ENCODE results near the gene SLC29A3. TPM values are rescaled to one million over a fixed set of nuclear protein-coding genes. Genes with fewer than 3 reads are reported as not detected.

Gene SLC29A3
- total and polyA plus RNA-seq, 2 of the 8 experiments (the other 6 are each of a cell fraction or from before 2014, with no cell fraction given) = 14.0 to 24.6 TPM

- no peak for TF ChIP-seq CHD7 (IDR thresholded peaks at IDR 0.05; ENCODE audit: insufficient replicate concordance, low read length)
- no peak for TF ChIP-seq JUND (IDR thresholded peaks at IDR 0.05; ENCODE audit: low read length)
- TF ChIP-seq MAFK (IDR thresholded peaks at IDR 0.05; ENCODE audit: low read depth, low read length) = no peak
- no peak for TF ChIP-seq BRCA1 (IDR thresholded peaks at IDR 0.05; ENCODE audit: low read depth, low read length)
- TF ChIP-seq EGR1 (IDR thresholded peaks at IDR 0.05; ENCODE audit: borderline replicate concordance, low read depth, low read length) = no peak
- no peak for TF ChIP-seq POLR2AphosphoS5 (IDR thresholded peaks at IDR 0.05; ENCODE audit: low read depth, low read length)
- no peak for TF ChIP-seq MAX (IDR thresholded peaks at IDR 0.05)
- no peak for TF ChIP-seq KDM4A (IDR thresholded peaks at IDR 0.05; ENCODE audit: low read depth, low read length, severe bottlenecking)
- no peak for TF ChIP-seq RAD21 (IDR thresholded peaks at IDR 0.05 in 1 of 2, conservative IDR thresholded peaks at IDR 0.05 in 1 of 2; ENCODE audit: low read depth in 2 of 2, low read length in 2 of 2)
Observed at GRCh38 chr10:71294091-71294561, 24.9 kb upstream of the SLC29A3 start (continued).

All from H1 (cell line).